ENCODE data around the gene FAS.

FAS gene

GRCh38 chr10:88958721-88959120, 31.9 kb upstream of the FAS start:
- no peak for TF ChIP-seq CTCF (conservative IDR thresholded peaks at IDR 0.05; ENCODE audit: low read length)
- DNase-seq (ENCODE audit: low read depth): no peak
- no peak overlapping the region for H3K4me3 ChIP-seq (ENCODE audit: low read length)

DNA sequence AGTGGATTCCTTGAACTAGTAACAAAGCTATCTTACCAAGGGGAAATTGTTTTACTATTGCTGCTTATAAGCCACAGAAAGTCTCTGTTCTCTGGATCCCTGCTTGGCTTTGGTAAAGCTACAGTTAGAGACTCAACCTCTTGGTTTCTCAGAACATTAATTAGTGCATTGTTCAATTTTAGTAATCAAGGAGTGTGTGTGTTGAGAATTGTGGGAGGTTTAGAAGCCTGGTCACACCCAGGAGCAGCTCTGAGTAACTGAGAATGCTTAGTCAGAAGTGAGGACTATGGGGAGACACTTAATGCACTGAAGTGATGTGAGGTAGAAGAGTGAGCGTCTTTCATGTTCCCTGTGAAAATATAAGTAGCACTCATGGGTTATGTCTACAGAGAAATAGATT, 29.8 kb upstream of the FAS start:
- H3K4me3 ChIP-seq (ENCODE audit: low read length): no peak overlapping the region
- DNase-seq (ENCODE audit: low read depth): no peak
- no peak for TF ChIP-seq CTCF (conservative IDR thresholded peaks at IDR 0.05; ENCODE audit: low read length)

DNA sequence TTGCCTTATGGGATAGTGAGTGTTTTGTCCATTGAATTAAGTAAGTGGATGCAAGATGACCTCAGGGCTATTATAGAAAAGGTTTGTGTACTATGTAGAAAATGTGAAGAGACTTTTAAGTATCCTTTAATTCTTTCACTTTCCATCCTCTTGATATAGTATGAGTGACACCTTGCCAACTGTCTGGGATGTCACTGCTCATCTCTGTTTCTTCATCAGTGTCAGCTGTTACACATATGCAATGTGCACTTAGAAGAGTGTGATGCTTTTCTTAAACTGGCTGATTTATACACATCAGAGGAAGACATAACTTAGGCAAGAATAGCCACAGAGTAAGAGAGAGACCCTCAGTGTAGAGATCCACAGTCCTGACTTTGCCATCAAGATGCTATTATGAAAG, 29.3 kb upstream of the FAS start:
- no peak for TF ChIP-seq CTCF (conservative IDR thresholded peaks at IDR 0.05; ENCODE audit: low read length)
- no peak overlapping the region for H3K4me3 ChIP-seq (ENCODE audit: low read length)
- DNase-seq (ENCODE audit: low read depth): no peak

- no peak overlapping the region for H3K4me3 ChIP-seq (ENCODE audit: low read length)
- no peak for TF ChIP-seq CTCF (conservative IDR thresholded peaks at IDR 0.05; ENCODE audit: low read length)
- DNase-seq (ENCODE audit: low read depth): no peak
Observed at GRCh38 chr10:88962336-88962735, 28.3 kb upstream of the FAS start.

DNA sequence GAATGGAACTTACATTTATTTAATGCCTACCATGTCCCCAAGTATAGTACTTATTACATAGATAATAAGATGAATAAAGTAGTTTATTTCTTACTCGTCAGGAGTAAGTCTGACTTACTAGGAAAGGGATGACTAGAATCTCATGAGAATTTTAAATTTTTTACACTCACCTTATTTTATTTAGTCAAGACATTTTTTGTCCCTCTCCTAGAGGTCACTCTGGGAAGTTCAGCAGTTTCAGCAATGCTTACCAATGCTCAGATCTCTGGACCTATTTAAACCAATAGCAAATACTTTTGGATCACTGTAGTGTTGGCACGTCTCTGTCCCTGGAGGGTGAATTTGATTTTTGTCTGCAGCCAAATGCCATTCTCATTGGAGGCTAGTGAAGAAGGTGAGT, 27.3 kb upstream of the FAS start:
- no peak for TF ChIP-seq CTCF (conservative IDR thresholded peaks at IDR 0.05; ENCODE audit: low read length)
- DNase-seq (ENCODE audit: low read depth): no peak
- H3K4me3 ChIP-seq (ENCODE audit: low read length): no peak overlapping the region

DNA sequence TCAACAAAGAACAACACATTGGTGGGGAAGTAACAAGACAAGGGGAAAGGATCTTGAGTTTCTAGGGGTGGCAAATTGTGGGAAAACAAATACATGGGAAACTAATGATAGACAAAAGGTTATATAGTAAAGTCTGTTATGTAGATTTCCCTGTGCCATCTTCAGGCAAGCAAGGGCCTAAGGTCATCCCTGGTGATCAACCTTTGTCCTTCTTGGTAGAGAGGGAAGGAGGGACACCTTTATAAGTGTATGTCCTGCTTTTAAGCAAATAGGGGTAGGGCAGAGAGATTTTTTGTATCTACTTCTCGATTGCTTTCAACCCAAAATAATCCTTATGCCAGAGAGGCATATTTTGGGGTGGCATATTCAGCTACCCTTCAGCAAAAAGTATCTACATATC, 26.2 kb upstream of the FAS start:
- no peak for TF ChIP-seq CTCF (conservative IDR thresholded peaks at IDR 0.05; ENCODE audit: low read length)
- no peak for DNase-seq (ENCODE audit: low read depth)
- H3K4me3 ChIP-seq (ENCODE audit: low read length): no peak overlapping the region

GRCh38 chr10:88964869-88965415, 25.7 kb upstream of the FAS start:
- TF ChIP-seq CTCF (conservative IDR thresholded peaks at IDR 0.05; ENCODE audit: low read length): no peak
- no peak overlapping the region for H3K4me3 ChIP-seq (ENCODE audit: low read length)

More at GRCh38 chr10:88964869-88965415, 25.7 kb upstream of the FAS start:
- peak; percentile 33 for DNase-seq (ENCODE audit: low read depth)
